H9 (cell line): Measurements from ENCODE around the gene ABHD17B. TPM values are rescaled to one million over a fixed set of nuclear protein-coding genes. Genes with fewer than 3 reads are reported as not detected.
A peak's percentile ranks its signal among the peaks of the same experiment; 100 is the strongest.

ENCODE experiments used
- DNase-seq: peaks from one replicate; pipeline ENCODE4 v3.0.0-alpha.2; 2017
- H2AFZ ChIP-seq: one replicate; pipeline ENCODE4 v1.6.1; 2013; ENCODE audit warnings: mild to moderate bottlenecking, low read length, control low read depth, moderate library complexity
- H2AK5ac ChIP-seq: 2 replicates; pipeline ENCODE4 v1.6.1; 2013; ENCODE audit warnings: low read length, control low read depth, mixed read lengths; ENCODE audit not compliant: insufficient read length
- H2BK120ac ChIP-seq: one replicate; pipeline ENCODE4 v1.6.1; 2013; ENCODE audit warnings: low read depth, mild to moderate bottlenecking, low read length, control low read depth, inconsistent platforms; ENCODE audit not compliant: poor library complexity, severe bottlenecking
- H2BK12ac ChIP-seq: 2 replicates; pipeline ENCODE4 v1.6.1; 2013; ENCODE audit warnings: low read length, control low read depth, mixed read lengths, low read depth; ENCODE audit not compliant: insufficient read length
- H2BK15ac ChIP-seq: 2 replicates; pipeline ENCODE4 v1.6.1; 2013; ENCODE audit warnings: low read depth, low read length, control low read depth
- H2BK20ac ChIP-seq: one replicate; pipeline ENCODE4 v1.6.1; 2013; ENCODE audit warnings: low read depth, mild to moderate bottlenecking, low read length, control low read depth, inconsistent platforms; ENCODE audit not compliant: poor library complexity, severe bottlenecking
- H2BK5ac ChIP-seq: 2 replicates; pipeline ENCODE4 v1.6.1; 2013; ENCODE audit warnings: low read length, control low read depth, mixed read lengths; ENCODE audit not compliant: insufficient read length
- H3K14ac ChIP-seq: 2 replicates; pipeline ENCODE4 v1.6.1; 2013; ENCODE audit warnings: low read length, control low read depth; ENCODE audit not compliant: insufficient read depth
- H3K18ac ChIP-seq: 2 replicates; pipeline ENCODE4 v1.6.1; 2013; ENCODE audit warnings: low read depth, mild to moderate bottlenecking, mixed read lengths, low read length, control low read depth; ENCODE audit not compliant: insufficient read length
- H3K23ac ChIP-seq: 2 replicates; pipeline ENCODE4 v1.6.1; 2013; ENCODE audit warnings: low read length, control low read depth, mixed read lengths, low read depth; ENCODE audit not compliant: insufficient read length
- H3K23me2 ChIP-seq: 2 replicates; pipeline ENCODE4 v1.6.1; 2013; ENCODE audit warnings: low read depth, mild to moderate bottlenecking, mixed read lengths, low read length, control low read depth; ENCODE audit not compliant: insufficient read length, poor library complexity, severe bottlenecking
- H3K27ac ChIP-seq: 2 replicates; pipeline ENCODE4 v1.5.1; 2013; ENCODE audit warnings: low read length, control low read depth, mixed read lengths, low read depth; ENCODE audit not compliant: insufficient read length
- H3K27me3 ChIP-seq: 2 replicates; pipeline ENCODE4 v1.6.1; 2013; ENCODE audit warnings: low read length, control low read depth, inconsistent platforms; ENCODE audit not compliant: insufficient read depth
- H3K4ac ChIP-seq: 2 replicates; pipeline ENCODE4 v1.6.1; 2013; ENCODE audit warnings: low read depth, mild to moderate bottlenecking, control low read depth, inconsistent platforms, low read length, moderate library complexity
- H3K4me1 ChIP-seq: 2 replicates; pipeline ENCODE4 v1.6.1; 2013; ENCODE audit warnings: low read length, control low read depth, inconsistent platforms; ENCODE audit not compliant: insufficient read depth
- H3K4me2 ChIP-seq: 2 replicates; pipeline ENCODE4 v1.6.1; 2013; ENCODE audit warnings: low read length, control low read depth, mixed read lengths; ENCODE audit not compliant: insufficient read length, insufficient read depth
- H3K56ac ChIP-seq: 2 replicates; pipeline ENCODE4 v1.6.1; 2013; ENCODE audit warnings: low read depth, mild to moderate bottlenecking, mixed read lengths, low read length, control low read depth; ENCODE audit not compliant: insufficient read length
- H3K79me1 ChIP-seq: 2 replicates; pipeline ENCODE4 v1.6.1; 2013; ENCODE audit warnings: low read depth, mild to moderate bottlenecking, moderate library complexity, low read length, control low read depth, inconsistent platforms; ENCODE audit not compliant: insufficient read depth, poor library complexity, severe bottlenecking
- H3K79me2 ChIP-seq: 2 replicates; pipeline ENCODE4 v1.6.1; 2013; ENCODE audit warnings: low read length, control low read depth, inconsistent platforms; ENCODE audit not compliant: insufficient read depth
- H3K9ac ChIP-seq: 2 replicates; pipeline ENCODE4 v1.6.1; 2013; ENCODE audit warnings: low read length, control low read depth, mixed read lengths; ENCODE audit not compliant: insufficient read length; ENCODE audit errors: extremely low read depth
- H3K9me3 ChIP-seq: one replicate; pipeline ENCODE4 v1.6.1; 2013; ENCODE audit warnings: low read depth, low read length, inconsistent platforms; ENCODE audit not compliant: control insufficient read depth
- H3T11ph ChIP-seq: one replicate; pipeline ENCODE4 v1.6.1; 2013; ENCODE audit warnings: mild to moderate bottlenecking, low read length, control low read depth, inconsistent platforms
- H4K20me1 ChIP-seq: one replicate; pipeline ENCODE4 v1.6.1; 2013; ENCODE audit not compliant: control insufficient read depth, insufficient read length, insufficient read depth
- H4K5ac ChIP-seq: 2 replicates; pipeline ENCODE4 v1.6.1; 2013; ENCODE audit warnings: low read depth, mild to moderate bottlenecking, mixed read lengths, low read length, control low read depth; ENCODE audit not compliant: insufficient read length
- H4K8ac ChIP-seq: replicated peaks from 2 replicates; pipeline ENCODE4 v1.6.1; 2013; ENCODE audit warnings: low read length, control low read depth, mixed read lengths, low read depth; ENCODE audit not compliant: insufficient read length
- H4K91ac ChIP-seq: 2 replicates; pipeline ENCODE4 v1.6.1; 2013; ENCODE audit warnings: low read depth, mild to moderate bottlenecking, moderate library complexity, mixed read lengths, low read length, control low read depth; ENCODE audit not compliant: insufficient read length
- H3K27ac Mint-ChIP-seq, 3 experiments: 2 replicates in 2 of 3; 3 replicates in 1 of 3; pipeline ENCODE4 v1.8.0; 2020 to 2021; ENCODE audit warnings: mixed read lengths in 3 of 3, mild to moderate bottlenecking in 1 of 3, moderate library complexity in 1 of 3
- H3K27me3 Mint-ChIP-seq: 2 replicates; pipeline ENCODE4 v1.8.0; 2021; ENCODE audit warnings: low read depth, mild to moderate bottlenecking, moderate library complexity, mixed read lengths
- H3K36me3 Mint-ChIP-seq, 3 experiments: 2 replicates in 2 of 3; 3 replicates in 1 of 3; pipeline ENCODE4 v1.8.0; 2020 to 2021; ENCODE audit warnings: low read depth in 3 of 3, mixed read lengths in 3 of 3; ENCODE audit not compliant: insufficient read depth in 1 of 3
- H3K4me1 Mint-ChIP-seq, 2 experiments: 2 replicates each; pipeline ENCODE4 v1.8.0; 2020; ENCODE audit warnings: mixed read lengths in 2 of 2
- H3K4me3 Mint-ChIP-seq, 2 experiments: 2 replicates in 1 of 2; 3 replicates in 1 of 2; pipeline ENCODE4 v1.8.0; 2020 to 2021; ENCODE audit warnings: mild to moderate bottlenecking in 2 of 2, mixed read lengths in 2 of 2, moderate library complexity in 1 of 2
- H3K9me3 Mint-ChIP-seq, 2 experiments: 2 replicates in 1 of 2; 3 replicates in 1 of 2; pipeline ENCODE4 v1.8.0; 2020; ENCODE audit warnings: mild to moderate bottlenecking in 2 of 2, mixed read lengths in 2 of 2, moderate library complexity in 1 of 2
- WGBS: extraction: QIAGEN DNeasy Blood & Tissue Kit; methylation state at CpG from one replicate; pipeline ENCODE4 v1.1.7; 2013; ENCODE audit warnings: missing lambda C conversion rate, low lambda C conversion rate, mixed read lengths; ENCODE audit not compliant: insufficient read length; ENCODE audit errors: extremely low coverage; 5-methylcytosine and 5-hydroxymethylcytosine counted together
- total RNA-seq: library from RNA; stranded (reverse); gene quantifications from 2 replicates; pipeline ENCODE4 v1.2.1, GENCODE V29; 2021
- TF ChIP-seq, protein P1 (sequence below): fragments of 200-600 bp; sonication (generic); conservative IDR thresholded peaks from 3 replicates; pipeline ENCODE4 v1.8.0; 2021; ENCODE audit warnings: antibody characterized with exemption, mild to moderate bottlenecking

ABHD17B gene
- total RNA-seq, 1 experiment from 2014 or later = 67.6 TPM

GRCh38 chr9:71909887-71910649 is 925 bp downstream of the ABHD17B start:
- no peak overlapping the region for H4K5ac ChIP-seq
- H3K79me2 ChIP-seq = peaks cover 68% of the 10 kb centered on the region
- H3K56ac ChIP-seq = no peak overlapping the region
- no peak overlapping the region for H2BK20ac ChIP-seq
- peak overlapping the region; percentile 96 for H3K9ac ChIP-seq
- H3K14ac ChIP-seq = peak overlapping the region; percentile 97
- TF ChIP-seq, protein P1, sequence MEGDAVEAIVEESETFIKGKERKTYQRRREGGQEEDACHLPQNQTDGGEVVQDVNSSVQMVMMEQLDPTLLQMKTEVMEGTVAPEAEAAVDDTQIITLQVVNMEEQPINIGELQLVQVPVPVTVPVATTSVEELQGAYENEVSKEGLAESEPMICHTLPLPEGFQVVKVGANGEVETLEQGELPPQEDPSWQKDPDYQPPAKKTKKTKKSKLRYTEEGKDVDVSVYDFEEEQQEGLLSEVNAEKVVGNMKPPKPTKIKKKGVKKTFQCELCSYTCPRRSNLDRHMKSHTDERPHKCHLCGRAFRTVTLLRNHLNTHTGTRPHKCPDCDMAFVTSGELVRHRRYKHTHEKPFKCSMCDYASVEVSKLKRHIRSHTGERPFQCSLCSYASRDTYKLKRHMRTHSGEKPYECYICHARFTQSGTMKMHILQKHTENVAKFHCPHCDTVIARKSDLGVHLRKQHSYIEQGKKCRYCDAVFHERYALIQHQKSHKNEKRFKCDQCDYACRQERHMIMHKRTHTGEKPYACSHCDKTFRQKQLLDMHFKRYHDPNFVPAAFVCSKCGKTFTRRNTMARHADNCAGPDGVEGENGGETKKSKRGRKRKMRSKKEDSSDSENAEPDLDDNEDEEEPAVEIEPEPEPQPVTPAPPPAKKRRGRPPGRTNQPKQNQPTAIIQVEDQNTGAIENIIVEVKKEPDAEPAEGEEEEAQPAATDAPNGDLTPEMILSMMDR = no peak
- no peak overlapping the region for H3K4ac ChIP-seq
- no peaks in the 10 kb centered on the region for H4K20me1 ChIP-seq
- H2BK15ac ChIP-seq = no peak overlapping the region
- no peaks in the 10 kb centered on the region for H3K9me3 ChIP-seq
- H4K91ac ChIP-seq = no peak overlapping the region
- H3K23me2 ChIP-seq = peaks cover 9% of the 10 kb centered on the region
- peak overlapping the region; percentile 90 for H3K18ac ChIP-seq
- no peak overlapping the region for H3T11ph ChIP-seq
- no CpG with 5 or more reads among the region's 47 CpGs for WGBS
- Mint-ChIP-seq H3K36me3 (peaks cover 4 to 17% (median 14%) of the 10 kb centered on the region in 3 experiments), H3K4me1 (peaks cover 46 to 55% of the 10 kb centered on the region in 2 experiments), H3K27me3 (no peaks in the 10 kb centered on the region), H3K27ac (peak overlapping the region; percentile 93 to 99 (median 99)), H3K4me3 (peak overlapping the region; percentile 97 to 100), H3K9me3 (peaks cover 0 to 4% of the 10 kb centered on the region in 2 experiments; a peak in 3 of 5 replicates)
- H3K4me2 ChIP-seq = peak overlapping the region; percentile 60
- H2BK120ac ChIP-seq = no peak overlapping the region
- H2AK5ac ChIP-seq = no peak overlapping the region
- H3K27me3 ChIP-seq = no peaks in the 10 kb centered on the region
- DNase-seq = peak; percentile 56
- peak overlapping the region; percentile 8 for H2BK12ac ChIP-seq
- H2BK5ac ChIP-seq = peak overlapping the region; percentile 70
- H3K4me1 ChIP-seq = no peaks in the 10 kb centered on the region; the same call in 1 of the 2 replicates
- H3K23ac ChIP-seq = no peak overlapping the region
- H4K8ac ChIP-seq = no peak overlapping the region
- H3K27ac ChIP-seq = peak overlapping the region; percentile 67
- H2AFZ ChIP-seq = no peak overlapping the region
- H3K79me1 ChIP-seq = peaks cover 3% of the 10 kb centered on the region
